ENCODE measurements around the gene NAA15.

DNA sequence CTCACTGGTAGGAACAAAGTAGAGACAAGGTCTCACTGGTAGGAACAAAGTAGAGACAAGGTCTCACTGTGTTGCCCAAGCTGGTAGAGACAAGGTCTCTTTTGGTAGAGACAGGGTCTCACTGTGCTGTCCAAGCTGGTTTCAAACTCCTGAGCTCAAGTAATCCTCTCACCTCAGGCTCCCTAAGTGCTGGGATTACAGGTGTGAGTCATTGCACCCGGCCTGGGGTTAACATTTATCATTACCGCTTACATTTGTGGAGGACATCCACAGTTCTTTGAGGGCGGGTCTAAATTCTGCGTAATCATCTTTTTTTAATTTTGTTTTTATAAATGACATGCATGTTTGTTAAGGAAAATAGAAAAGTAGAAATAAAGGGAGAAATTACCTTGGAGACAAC, 164.6 kb downstream of the NAA15 start:
- TF ChIP-seq POLR2A (IDR thresholded peaks at IDR 0.05; ENCODE audit: low read depth, low read length), result no peak
- TF ChIP-seq POLR2AphosphoS5 (IDR thresholded peaks at IDR 0.05; ENCODE audit: low read depth, low read length), result no peak
- no peak for TF ChIP-seq TAF1 (IDR thresholded peaks at IDR 0.05; ENCODE audit: borderline replicate concordance, low read depth, low read length)
